Stimulated activated CD8-positive, alpha-beta memory T cell treated with anti-CD3 and anti-CD28 coated beads, Interleukin-15, amount 100 ng/mL, for 4 hours (primary cell): ENCODE data around the gene RPL27.
"Not testable (repeated sequence)": the region's sequence is repeated elsewhere in the genome, so short reads cannot be mapped to it uniquely, and the experiment has no call there.

Source experiments
- DNase-seq, 2 donors: peaks; one replicate each; pipeline ENCODE4 v3.0.0-alpha.2; 2020; ENCODE audit warnings: low read depth in 2 of 2

Gene RPL27

GRCh38 chr17:42997984-42998938 is at the start of gene RPL27:
RPL27 (plus strand) TSS chr17:42998419; CDS start chr17:42998751, 332 bp downstream.
- peak; percentile 93 to 97 for DNase-seq

- no peak for DNase-seq
These were observed 48.0 kb upstream of the RPL27 start for GRCh38 chr17:42950044-42950783.

GRCh38 chr17:42953669-42954068 is 44.5 kb upstream of the RPL27 start:
- no peak for DNase-seq

GRCh38 chr17:42964161-42964932 is 33.9 kb upstream of the RPL27 start, which contains the start of gene AARSD1:
AARSD1 (minus strand) TSS chr17:42964454; CDS start chr17:42964440, 14 bp downstream.
- peak; percentile 76 to 77 for DNase-seq

- no peak for DNase-seq
These were observed 30.3 kb upstream of the RPL27 start for GRCh38 chr17:42967925-42968324.

DNA sequence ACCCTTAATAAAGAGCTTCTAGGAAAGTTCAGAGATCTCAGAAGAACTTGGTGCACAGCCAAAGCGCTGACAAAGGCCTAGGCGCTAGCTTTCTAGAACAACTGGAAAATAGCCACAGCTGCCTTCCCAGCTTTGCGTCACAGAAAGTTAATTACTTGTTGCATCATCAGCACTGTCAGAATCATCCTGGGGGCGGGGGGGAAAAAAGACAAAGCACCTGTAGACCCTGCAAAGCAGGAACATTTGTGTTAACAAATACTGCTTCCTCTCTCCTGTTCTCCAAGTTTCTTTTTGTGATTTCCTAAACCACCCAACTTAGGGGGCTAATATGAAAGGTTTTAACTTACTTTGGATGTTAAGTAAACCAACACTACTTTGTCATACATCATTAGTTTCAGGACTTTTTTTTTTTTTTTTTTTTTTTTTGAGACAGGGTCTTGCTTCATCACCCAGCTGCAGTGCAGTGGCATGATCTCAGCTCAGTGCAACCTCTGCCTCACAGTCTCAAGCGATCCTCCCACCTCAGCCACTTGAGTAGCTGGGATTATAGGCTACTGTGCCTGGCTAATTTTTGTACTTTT is 29.1 kb upstream of the RPL27 start:
- no peak for DNase-seq

GRCh38 chr17:42971589-42971988 is 26.6 kb upstream of the RPL27 start:
- DNase-seq = no peak

- DNase-seq = not testable (repeated sequence)
These were observed 24.9 kb upstream of the RPL27 start for GRCh38 chr17:42973323-42973722.

- no peak for DNase-seq
These were observed 23.0 kb upstream of the RPL27 start for GRCh38 chr17:42975265-42975664.

DNA sequence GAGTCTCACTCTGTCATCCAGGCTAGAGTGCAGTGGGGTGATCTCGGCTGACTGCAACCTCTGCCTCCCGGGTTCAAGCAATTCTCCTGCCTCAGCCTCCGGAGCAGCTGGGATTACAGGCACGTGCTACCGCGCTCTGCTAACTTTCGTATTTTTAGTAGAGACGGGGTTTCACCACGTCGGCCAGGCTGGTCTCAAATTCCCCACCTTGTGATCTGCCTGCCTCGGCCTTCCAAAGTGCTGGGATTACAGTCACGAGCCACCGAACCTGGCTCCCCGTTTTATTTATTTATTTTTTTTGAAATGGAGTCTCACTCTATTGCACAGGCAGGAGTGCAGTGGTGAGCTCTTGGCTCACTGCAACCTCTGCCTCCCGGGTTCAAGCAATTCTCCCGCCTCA is 22.5 kb upstream of the RPL27 start:
- DNase-seq = not testable (repeated sequence)

DNA sequence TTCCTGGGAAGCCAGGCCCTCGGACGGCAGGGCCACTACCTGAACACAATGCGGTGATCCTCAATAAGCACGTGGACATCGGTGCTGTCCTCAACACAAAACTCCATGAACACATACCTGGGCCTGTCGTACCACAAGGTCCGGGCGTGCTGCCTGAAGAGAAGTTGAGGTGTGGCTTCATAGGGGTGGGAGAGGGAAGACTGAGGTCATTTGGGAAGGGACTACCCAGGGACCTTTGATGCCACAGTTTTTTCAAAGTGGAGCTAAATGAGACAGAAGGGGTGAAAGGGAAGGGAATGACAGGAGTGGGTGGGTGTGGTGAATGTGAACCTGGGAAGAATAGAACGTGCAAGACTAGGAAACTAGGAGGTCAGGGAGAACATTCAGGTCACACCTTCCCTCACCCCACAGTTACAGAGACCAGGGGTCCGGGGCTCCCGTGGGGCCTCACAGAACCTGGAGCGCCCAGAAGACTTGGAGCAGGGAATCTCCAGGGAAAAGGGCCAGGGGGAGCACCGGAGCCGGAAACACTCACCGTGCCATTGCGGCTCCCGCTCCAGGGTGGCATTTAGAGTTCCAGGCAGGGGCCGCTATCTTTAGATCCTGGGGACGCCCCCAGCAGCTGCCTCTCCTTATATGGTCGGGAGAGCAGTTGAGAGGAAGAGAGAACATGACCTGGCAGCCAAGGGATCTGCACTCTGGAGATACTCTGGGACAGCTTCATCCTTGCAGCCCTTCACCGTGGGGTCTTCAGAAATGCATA is 18.5 kb upstream of the RPL27 start, which contains the start of gene PTGES3L:
TSS of gene PTGES3L (minus strand) at position 570 of the 763 bp plus-strand sequence. CDS start at position 543, 27 bp downstream.
- no peak for DNase-seq

GRCh38 chr17:42980274-42980765 is 17.9 kb upstream of the RPL27 start, which contains the start of gene RUNDC1:
RUNDC1 (plus strand) TSS chr17:42980565; CDS start chr17:42980577, 12 bp downstream.
- peak; percentile 87 to 88 for DNase-seq

- DNase-seq = peak; percentile 23 to 44
These were observed 17.3 kb upstream of the RPL27 start for GRCh38 chr17:42980766-42981397.

DNA sequence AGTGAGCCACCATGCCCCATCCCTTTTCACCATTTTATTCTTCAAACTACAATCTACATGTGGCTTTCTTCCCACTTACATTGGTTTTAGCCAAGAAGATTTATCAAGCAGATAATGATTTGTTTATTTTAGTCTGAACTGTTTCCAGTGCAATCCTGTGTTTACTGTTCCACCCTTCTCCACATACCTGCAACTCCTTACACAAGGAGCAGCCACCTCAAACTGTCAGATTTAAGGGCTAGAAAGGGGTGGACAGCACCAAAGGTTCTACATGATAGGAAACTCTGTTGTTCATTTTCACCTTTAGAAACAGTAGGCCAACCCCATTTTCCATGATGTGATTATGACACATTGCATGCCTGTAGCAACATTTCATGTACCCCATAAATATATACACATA is 16.0 kb upstream of the RPL27 start:
- no peak for DNase-seq

DNA sequence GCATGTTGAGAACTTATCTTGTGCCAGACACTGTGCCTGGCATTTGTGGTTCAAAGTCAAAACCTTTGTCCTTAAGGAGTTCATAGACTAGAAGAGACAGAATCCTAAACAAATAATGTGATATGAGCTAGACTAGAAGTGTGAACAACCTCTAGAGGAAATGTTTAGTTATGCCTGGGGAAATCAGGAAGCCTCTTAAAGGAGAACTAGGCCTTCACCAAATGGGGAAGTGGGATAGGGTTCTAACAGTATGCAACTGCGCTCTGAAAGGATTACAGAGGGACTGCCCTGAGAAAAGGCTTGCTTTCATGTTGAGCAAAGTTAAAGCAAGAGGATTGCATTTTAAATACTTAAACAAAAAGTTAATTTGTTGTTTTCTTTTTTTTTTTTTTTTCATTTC is 13.0 kb upstream of the RPL27 start:
- no peak for DNase-seq

DNA sequence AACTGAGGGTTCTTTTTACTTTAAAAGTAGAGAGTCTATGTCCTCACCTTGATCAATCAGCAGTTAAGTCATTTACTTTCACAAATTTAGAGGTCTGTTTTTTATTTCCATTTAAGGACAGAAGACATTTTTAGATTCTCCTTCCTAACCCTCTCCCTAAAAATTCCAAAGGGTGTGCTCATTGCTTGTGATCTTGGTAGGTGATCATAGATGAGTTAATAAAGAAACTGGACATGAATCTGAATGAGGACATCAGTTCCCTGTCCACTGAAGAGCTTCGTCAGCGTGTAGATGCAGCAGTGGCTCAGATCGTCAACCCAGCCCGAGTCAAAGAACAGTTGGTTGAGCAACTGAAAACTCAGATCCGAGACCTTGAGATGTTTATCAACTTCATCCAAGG is 9.1 kb upstream of the RPL27 start:
- no peak for DNase-seq

DNA sequence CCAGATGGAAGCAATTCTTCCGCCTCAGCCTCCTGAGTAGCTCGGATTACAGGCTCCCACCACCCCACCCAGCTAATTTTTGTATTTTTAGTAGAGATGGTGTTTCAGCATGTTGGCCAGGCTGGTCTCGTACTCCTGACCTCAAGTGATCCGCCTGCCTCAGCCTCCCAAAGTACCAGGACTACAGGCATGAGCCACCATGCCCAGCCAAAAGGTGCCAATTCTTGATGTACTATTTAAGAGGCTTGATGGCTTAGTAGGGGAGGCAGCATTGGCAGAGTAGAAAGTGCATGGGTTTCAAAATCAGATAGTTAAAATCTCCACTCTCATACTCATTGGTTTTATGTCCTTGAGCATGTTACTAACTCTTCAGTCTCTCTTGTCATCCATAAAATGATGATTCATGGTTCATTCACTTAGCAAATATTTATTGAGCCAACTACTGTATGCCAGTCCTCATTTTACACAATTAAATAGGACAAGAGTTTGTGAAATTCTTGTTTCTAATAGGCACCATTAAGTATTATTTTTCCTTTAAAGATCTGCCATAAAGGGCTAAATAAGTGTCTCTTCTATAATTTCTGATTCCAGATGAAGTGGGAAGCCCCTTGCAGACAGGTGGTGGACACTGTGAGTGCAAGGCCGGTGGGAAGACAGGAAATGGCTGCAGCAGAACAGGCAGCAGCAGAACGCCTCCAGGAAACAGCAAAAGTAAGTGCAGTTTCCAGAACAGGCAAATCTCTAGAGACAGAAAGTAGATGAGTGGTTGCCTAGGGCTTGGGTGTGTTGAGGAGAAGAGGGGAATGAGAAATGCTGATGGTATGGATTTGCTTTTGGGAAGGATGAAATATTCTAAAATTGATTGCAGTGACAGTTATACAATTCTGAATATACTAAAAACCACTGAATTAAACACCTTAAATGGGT is 8.2 kb upstream of the RPL27 start:
- DNase-seq = no peak

DNA sequence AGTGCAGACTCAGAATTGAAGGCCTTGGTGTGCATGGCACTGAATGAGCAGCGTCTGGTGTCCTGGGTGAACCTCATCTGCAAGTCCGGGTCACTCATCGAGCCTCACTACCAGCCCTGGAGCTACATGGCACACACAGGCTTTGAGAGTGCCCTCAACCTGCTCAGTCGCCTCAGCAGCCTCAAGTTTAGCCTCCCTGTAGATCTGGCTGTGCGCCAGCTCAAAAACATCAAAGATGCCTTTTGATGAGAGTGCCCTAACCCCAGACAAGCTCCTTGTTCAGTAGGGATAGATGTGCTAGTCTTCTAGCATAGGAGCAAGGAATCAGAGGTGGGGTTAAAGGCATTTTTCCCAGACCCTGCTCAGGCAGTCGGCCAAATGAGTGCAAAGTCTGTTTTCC is 6.7 kb upstream of the RPL27 start:
- no peak for DNase-seq

DNA sequence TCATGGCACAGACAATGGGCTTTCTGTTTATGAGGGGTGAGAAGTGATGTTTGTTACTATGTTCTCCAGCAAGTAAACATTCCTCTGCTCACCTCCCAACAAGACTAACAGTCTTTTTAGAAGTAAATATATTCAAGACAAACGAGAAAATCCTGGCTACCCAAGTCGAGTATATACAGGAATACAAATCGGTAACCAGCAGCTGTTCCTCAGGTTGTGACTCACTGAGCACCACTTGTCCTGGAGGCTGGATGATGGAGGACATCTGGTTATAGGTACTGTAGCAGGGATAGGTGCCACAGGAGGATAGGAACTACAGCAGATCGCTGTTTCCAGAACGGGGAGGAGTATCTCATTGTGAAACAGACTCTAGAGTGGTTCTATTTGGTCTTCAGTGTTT is 5.3 kb upstream of the RPL27 start:
- no peak for DNase-seq
